ENCODE measurements around the gene SLC35A5.

GRCh38 chr3:112560721-112561483 is 943 bp upstream of the SLC35A5 start:
- TF ChIP-seq, protein P1, sequence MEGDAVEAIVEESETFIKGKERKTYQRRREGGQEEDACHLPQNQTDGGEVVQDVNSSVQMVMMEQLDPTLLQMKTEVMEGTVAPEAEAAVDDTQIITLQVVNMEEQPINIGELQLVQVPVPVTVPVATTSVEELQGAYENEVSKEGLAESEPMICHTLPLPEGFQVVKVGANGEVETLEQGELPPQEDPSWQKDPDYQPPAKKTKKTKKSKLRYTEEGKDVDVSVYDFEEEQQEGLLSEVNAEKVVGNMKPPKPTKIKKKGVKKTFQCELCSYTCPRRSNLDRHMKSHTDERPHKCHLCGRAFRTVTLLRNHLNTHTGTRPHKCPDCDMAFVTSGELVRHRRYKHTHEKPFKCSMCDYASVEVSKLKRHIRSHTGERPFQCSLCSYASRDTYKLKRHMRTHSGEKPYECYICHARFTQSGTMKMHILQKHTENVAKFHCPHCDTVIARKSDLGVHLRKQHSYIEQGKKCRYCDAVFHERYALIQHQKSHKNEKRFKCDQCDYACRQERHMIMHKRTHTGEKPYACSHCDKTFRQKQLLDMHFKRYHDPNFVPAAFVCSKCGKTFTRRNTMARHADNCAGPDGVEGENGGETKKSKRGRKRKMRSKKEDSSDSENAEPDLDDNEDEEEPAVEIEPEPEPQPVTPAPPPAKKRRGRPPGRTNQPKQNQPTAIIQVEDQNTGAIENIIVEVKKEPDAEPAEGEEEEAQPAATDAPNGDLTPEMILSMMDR (IDR thresholded peaks at IDR 0.05), result no peak
- TF ChIP-seq POLR2AphosphoS5 (IDR thresholded peaks at IDR 0.05) (peak; percentile 6 to 11), EP300 (IDR thresholded peaks at IDR 0.05) (no peak)

Measured in upper lobe of left lung (tissue), 4 donors.